ENCODE measurements around the gene ZNF662.

DNA sequence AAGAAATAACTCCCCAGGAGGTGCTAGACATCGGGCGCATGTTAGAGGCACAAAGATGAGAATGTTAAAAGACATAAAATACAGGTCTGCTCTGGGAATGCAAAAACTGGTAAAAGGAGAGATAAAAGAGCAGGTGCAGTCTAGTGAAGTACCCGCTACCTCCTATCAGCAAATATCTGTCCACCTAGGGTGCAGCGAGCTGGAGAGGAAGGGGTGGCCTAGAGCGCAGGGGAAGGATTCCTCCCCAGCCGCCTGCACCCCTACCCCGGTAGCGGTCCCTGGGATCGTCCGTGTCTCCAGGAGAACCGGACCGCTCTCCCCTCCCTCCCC is 237 bp upstream of the ZNF662 start:
- TF ChIP-seq, protein P1, sequence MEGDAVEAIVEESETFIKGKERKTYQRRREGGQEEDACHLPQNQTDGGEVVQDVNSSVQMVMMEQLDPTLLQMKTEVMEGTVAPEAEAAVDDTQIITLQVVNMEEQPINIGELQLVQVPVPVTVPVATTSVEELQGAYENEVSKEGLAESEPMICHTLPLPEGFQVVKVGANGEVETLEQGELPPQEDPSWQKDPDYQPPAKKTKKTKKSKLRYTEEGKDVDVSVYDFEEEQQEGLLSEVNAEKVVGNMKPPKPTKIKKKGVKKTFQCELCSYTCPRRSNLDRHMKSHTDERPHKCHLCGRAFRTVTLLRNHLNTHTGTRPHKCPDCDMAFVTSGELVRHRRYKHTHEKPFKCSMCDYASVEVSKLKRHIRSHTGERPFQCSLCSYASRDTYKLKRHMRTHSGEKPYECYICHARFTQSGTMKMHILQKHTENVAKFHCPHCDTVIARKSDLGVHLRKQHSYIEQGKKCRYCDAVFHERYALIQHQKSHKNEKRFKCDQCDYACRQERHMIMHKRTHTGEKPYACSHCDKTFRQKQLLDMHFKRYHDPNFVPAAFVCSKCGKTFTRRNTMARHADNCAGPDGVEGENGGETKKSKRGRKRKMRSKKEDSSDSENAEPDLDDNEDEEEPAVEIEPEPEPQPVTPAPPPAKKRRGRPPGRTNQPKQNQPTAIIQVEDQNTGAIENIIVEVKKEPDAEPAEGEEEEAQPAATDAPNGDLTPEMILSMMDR (IDR thresholded peaks at IDR 0.05), result no peak
- no peak for TF ChIP-seq POLR2A (IDR thresholded peaks at IDR 0.05)

All from esophagus squamous epithelium (tissue), 4 donors.